SIG-M5 (cell line): ENCODE measurements around the gene SFPQ.
"Not testable (repeated sequence)": the region's sequence is repeated elsewhere in the genome, so short reads cannot be mapped to it uniquely, and the experiment has no call there.

Experiments used
- DNase-seq: peaks from one replicate; lab custom pipeline; 2025; lab: John Stamatoyannopoulos, UW

SFPQ gene

DNA sequence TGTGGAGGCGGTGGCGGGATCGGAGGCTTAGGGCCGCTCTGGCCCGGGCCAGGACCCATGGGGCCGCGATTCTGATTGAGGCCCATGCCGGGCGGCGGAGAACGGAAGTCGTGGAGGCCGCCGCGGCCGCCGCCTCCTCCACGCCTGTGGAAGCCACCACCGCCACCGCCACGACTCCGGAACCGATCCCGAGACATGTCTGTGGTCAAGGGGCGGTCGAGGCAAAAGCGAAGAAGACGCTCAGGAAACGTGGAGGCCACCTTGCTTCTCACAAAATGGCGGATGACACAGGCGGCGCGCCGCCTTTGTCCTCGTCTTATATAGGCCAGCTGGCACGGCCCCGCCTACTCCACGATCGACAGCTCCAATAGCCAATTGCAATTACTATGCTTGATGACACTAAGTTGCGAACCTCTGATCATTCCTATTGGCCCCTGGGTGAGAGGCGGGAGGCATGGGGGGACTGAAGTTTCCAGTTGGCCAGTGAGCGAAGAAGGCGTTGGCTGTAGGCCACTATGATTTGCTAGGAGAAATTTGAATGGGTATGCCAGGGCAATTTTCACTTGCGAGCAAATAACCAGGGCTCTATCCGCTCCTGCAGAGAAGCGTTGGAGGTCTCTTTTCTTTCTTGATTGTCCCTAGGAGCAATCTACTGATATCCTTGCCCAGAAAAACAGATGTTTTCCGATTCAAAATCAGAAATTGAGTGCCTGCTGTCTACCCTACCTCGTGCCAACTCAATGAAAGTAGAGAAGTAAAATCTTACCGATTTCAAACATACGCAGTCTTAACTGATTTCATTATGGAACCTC is at the start of gene SFPQ:
SFPQ (minus strand) TSS at position 293 of the 812 bp plus-strand sequence; CDS start at position 197, 96 bp downstream.
- DNase-seq: peak; percentile 97

DNA sequence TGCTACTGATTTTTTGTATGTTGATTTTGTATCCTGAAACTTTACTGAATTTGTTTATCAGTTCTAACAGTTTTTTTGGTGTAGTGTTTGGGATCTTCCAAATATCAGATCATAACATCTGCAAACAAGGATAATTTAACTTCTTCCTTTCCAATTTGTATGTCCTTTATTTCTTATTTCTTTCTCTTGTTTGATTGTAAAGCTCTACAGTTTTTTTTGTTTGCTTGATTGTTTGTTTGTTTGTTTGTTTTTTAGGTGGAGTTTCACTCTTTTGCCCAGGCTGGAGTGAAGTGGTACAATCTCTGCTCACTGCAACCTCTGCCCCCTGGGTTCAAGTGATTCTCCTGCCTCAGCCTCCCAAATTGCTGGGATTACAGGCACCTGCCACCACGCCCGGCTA is 43.8 kb upstream of the SFPQ start:
- not testable (repeated sequence) for DNase-seq

DNA sequence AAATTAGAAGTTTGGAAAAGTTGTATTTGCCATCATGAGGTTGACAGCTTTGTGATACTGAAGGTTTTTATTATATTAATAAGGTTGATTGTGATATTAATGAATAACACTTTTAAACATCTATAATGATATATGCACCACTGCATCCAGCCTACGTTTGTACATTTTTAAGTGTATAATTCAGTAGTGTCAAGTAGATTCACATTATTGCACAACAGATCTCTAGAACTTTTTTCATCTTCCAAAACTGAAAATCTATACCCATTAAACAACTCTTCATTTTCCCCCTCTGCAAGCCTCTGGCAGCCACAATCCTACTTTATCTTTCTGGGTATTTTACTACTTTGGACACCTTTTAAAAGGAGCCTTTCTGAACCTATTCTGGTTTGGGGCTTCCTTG is 38.3 kb upstream of the SFPQ start:
- no peak for DNase-seq

DNA sequence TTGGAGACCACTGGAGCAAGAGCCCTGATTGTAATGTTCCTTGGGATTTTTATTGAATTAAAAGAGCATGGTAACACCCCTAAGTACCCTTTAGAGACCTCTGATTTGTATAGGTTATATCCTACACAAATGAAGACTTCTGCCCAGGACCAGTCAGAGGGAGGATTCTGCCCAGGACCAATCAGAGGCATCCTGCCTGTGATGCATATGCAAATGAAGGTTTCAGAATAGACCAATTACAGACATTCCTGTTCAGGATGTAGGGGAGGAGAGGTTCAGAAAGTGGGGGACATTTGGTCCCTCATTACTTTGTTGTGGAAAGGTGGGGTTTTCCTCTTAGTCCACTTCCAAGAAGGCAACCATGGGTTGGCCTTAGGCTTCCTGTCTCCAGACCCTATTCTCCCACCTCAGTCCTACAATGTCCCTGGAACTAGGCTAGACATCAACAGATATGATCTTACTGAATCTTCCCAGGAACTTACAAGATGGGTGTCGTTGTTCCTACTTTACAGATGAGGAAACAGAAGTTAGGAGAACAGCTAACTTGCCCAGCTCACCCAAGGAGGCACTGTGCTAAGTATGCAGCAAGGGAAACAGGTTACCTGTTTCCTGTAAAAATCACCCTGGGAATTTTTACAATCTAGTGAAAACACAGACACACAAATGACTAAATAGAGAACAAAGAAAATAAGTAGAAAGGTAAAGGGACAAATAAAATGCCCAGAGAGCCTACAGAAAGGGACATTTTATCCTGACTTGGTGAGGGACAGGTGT is 36.8 kb upstream of the SFPQ start:
- no peak for DNase-seq

- no peak for DNase-seq
Measured at GRCh38 chr1:35226546-35226945, 33.6 kb upstream of the SFPQ start.

GRCh38 chr1:35223084-35223630 is 30.2 kb upstream of the SFPQ start:
- no peak for DNase-seq

- DNase-seq: no peak
Measured at GRCh38 chr1:35222322-35223083, 29.6 kb upstream of the SFPQ start.

DNA sequence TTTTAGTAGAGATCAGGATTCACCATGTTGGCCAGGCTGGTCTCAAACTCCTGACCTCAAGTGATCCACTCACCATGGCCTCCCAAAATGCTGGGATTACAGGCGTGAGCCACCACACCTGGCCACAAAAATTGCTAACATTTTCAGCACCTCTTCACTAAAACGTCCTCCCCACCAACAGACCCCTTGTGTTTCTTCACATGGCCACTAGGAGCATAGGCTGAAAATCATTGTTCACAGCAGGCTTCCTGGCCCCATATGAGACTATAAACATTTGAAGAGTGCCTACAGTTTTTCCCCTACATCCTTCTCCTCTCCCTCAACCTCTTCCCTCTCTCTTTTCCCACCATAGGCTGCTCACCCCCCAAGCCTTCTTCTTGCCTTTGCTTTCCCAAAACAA is 28.0 kb upstream of the SFPQ start:
- DNase-seq: no peak

GRCh38 chr1:35215346-35215745 is 22.4 kb upstream of the SFPQ start:
- DNase-seq: no peak

DNA sequence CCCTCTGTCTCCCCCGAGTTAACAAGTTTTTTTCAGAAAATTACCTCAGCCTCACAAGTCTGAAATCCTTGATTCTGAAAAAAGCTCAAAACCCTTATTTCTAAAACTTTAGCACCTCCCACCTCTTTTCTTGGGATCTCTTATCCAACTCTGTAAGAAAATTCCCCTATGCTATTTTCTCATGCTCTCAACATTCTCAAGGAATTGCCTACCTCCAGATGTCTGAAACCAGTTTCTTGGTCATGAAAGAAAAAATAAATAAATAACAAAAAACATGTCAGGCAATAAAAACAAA is 18.1 kb upstream of the SFPQ start:
- DNase-seq: no peak

DNA sequence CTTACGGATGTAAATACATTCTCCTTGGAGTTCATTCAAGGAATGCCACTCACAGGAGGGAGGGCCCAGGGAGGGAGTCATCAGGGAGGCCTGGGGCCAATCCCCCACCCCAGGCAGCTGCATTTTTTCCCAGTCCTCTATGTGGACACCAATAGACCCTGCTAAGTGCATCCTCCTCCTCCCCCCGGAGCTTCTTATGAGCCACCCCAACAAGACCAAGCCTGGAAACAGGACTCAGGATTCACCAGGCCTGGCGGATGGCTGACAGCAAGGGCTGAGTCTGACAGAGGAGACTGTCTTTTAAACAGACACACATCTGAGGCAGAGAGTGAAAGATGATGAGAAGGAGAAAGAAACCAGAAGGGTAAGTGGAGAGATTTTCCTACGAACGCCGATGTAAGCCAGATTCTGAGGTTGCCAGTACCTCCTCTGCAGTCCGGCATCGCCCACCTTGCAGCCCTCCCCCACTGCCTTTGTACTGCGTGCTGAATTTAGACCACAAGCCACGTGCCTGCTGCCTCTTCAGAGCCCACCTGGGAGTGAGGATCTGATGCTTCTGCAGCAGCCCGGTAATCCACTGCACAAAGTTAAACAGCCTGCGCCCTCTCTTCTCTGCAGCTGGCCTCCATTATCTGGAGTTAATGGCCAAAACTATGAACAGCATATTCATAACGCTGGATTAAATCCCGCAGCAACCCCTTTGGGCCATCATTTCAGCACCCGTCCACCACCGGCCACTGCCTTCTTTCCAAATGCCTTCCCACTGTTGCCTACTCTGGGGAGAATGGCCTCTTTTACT is 17.6 kb upstream of the SFPQ start:
- DNase-seq: no peak

- no peak for DNase-seq
Measured at GRCh38 chr1:35203295-35203694, 10.3 kb upstream of the SFPQ start.

- no peak for DNase-seq
Measured at GRCh38 chr1:35202048-35202719, 9.2 kb upstream of the SFPQ start.

DNA sequence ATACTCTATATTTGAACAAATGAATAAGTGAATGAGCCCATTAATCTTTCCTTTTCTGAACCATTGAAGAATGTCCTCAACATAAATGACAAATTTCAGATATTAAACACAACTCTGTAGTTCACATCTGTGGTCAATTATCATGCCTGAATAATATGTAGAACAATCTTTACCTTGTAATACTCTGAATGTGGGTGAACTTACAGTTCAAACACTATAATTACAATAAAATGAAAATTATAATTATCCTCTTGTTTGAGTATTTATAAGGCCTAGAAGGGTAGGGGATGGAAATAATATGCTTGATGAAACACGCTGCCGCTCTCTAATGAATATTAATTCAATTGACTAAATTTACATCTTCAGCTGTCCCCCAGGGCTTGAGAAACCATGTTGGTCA is 8.7 kb upstream of the SFPQ start:
- no peak for DNase-seq

- peak; percentile 12 for DNase-seq
Measured at GRCh38 chr1:35192056-35192852, 691 bp downstream of the SFPQ start.

DNA sequence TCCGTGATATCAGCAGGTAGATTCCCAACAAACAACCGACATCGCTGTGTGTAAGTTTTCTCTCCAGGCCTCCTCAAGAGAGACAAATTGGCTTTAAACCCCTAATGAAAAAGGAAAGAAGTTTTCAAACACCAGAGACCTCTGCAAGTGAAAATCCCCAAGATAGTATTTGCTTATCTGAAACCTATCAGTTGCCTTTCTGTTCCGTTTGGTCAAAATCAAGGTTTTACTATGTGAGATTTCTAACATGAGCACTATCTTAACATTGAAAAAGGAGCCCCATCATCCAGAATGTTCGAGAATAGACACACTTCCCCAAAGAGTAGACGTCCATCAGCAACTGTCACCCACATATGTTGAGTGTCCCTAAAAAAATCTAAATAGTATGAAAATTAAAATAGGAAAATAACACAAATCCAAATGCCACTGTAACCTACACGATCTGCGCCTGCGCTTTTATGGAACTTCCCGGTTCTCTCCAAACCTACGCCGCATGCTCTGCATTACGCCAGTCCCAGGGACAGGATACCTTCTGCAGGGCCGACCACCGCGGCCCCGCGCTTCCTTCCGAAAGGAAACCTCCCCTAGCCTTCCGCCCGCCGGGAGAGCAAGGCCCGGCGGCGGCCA is 1.4 kb downstream of the SFPQ start:
- no peak for DNase-seq

DNA sequence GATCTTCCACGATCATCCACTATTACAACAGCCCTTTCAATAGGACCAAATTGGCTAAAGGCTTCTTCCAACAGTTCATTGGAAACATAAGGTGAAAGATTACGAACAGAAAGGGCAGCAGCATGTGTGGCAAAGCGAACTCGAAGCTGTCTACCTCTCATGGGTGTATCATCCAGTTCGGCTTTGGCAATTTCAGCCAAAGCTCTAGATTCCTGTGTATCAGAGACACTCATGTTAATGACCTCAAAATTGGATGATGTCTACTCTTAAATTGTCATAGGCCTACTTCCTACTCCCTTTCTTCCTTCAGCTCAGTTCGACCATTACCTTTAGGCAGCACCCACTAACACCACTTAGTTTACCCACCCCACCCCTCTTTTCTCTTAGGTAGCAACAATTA is 2.2 kb downstream of the SFPQ start:
- no peak for DNase-seq

GRCh38 chr1:35188578-35189392 is 4.2 kb downstream of the SFPQ start:
- DNase-seq: no peak

- DNase-seq: no peak
Measured at GRCh38 chr1:35187816-35188342, 5.1 kb downstream of the SFPQ start.
